NCI-H2196 (cell line): Measurements from ENCODE around the gene NAP1L5.

Experiments used
- DNase-seq: peaks from one replicate; lab custom pipeline; 2025; ENCODE audit not compliant: unreplicated experiment; lab: John Stamatoyannopoulos, UW

The NAP1L5 gene

GRCh38 chr4:88697588-88698329, at the start of gene NAP1L5:
Gene NAP1L5, minus strand, starts transcription at chr4:88697829. Its CDS starts 75 bp downstream, at chr4:88697754.
- no peak for DNase-seq

- no peak for DNase-seq
Measured at GRCh38 chr4:88747351-88747750, 49.7 kb upstream of the NAP1L5 start.

- DNase-seq = no peak
Measured at GRCh38 chr4:88746206-88746605, 48.6 kb upstream of the NAP1L5 start.

- DNase-seq = no peak
Measured at GRCh38 chr4:88745581-88746163, 48.0 kb upstream of the NAP1L5 start.

GRCh38 chr4:88745175-88745574, 47.5 kb upstream of the NAP1L5 start:
- DNase-seq = no peak

GRCh38 chr4:88744609-88745008, 47.0 kb upstream of the NAP1L5 start:
- no peak for DNase-seq

- no peak for DNase-seq
Measured at GRCh38 chr4:88743696-88744095, 46.1 kb upstream of the NAP1L5 start.

- DNase-seq = no peak
Measured at GRCh38 chr4:88742561-88742960, 44.9 kb upstream of the NAP1L5 start.

- no peak for DNase-seq
Measured at GRCh38 chr4:88738180-88738579, 40.6 kb upstream of the NAP1L5 start.

GRCh38 chr4:88737307-88737941, 39.8 kb upstream of the NAP1L5 start:
- peak; percentile 17 for DNase-seq

- DNase-seq = no peak
Measured at GRCh38 chr4:88736264-88736663, 38.6 kb upstream of the NAP1L5 start.

- DNase-seq = no peak
Measured at GRCh38 chr4:88735564-88735963, 37.9 kb upstream of the NAP1L5 start.

- DNase-seq = no peak
Measured at GRCh38 chr4:88734403-88734949, 36.8 kb upstream of the NAP1L5 start.

- DNase-seq = no peak
Measured at GRCh38 chr4:88732714-88733368, 35.2 kb upstream of the NAP1L5 start.

GRCh38 chr4:88731381-88731780, 33.8 kb upstream of the NAP1L5 start:
- DNase-seq = no peak

GRCh38 chr4:88730811-88731210, 33.2 kb upstream of the NAP1L5 start:
- DNase-seq = no peak

- no peak for DNase-seq
Measured at GRCh38 chr4:88729146-88729760, 31.6 kb upstream of the NAP1L5 start.

- DNase-seq = no peak
Measured at GRCh38 chr4:88728146-88728545, 30.5 kb upstream of the NAP1L5 start.

GRCh38 chr4:88725986-88726385, 28.4 kb upstream of the NAP1L5 start:
- DNase-seq = no peak

GRCh38 chr4:88725143-88725542, 27.5 kb upstream of the NAP1L5 start:
- no peak for DNase-seq

GRCh38 chr4:88724406-88724805, 26.8 kb upstream of the NAP1L5 start:
- no peak for DNase-seq
